ENCODE measurements around the gene POMGNT1.

- TF ChIP-seq POLR2A (IDR thresholded peaks at IDR 0.05) (no peak), CTCF (IDR thresholded peaks at IDR 0.05) (no peak), POLR2AphosphoS5 (IDR thresholded peaks at IDR 0.05; ENCODE audit: insufficient read depth in 1 of 2, low read depth in 1 of 2) (no peak)
Measured at GRCh38 chr1:46153228-46153627, 45.0 kb downstream of the POMGNT1 start.
